Measurements from ENCODE around the gene SMAD7.

SMAD7 gene

GRCh38 chr18:48914581-48915251 is 36.0 kb downstream of the SMAD7 start:
- DNase-seq, result no peak

GRCh38 chr18:48913775-48914174 is 37.0 kb downstream of the SMAD7 start:
- no peak for DNase-seq

- no peak for DNase-seq
Observed at GRCh38 chr18:48913201-48913600, 37.6 kb downstream of the SMAD7 start.

- DNase-seq, result no peak
Observed at GRCh38 chr18:48910972-48911545, 39.7 kb downstream of the SMAD7 start.

- no peak for DNase-seq
Observed at GRCh38 chr18:48909721-48910120, 41.0 kb downstream of the SMAD7 start.

DNA sequence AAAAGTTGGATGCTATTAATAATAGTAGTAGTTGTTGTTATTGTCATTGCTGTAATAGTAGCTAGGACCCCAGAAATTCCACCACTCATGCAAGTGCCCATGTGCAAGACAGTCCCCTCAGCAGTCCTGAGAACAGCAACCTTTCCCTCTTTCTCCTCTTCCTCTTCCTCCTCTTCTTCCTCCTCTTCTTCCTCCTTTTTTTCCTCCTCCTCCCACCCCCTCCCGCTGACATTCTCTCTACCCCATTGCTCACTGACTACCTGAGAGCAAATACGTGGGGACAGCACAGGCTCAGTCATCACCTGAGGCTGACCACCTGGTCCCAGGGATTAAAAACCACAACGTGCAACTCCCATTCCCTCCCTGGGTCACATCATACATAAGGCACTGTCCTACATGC is 41.8 kb downstream of the SMAD7 start:
- DNase-seq, result no peak

DNA sequence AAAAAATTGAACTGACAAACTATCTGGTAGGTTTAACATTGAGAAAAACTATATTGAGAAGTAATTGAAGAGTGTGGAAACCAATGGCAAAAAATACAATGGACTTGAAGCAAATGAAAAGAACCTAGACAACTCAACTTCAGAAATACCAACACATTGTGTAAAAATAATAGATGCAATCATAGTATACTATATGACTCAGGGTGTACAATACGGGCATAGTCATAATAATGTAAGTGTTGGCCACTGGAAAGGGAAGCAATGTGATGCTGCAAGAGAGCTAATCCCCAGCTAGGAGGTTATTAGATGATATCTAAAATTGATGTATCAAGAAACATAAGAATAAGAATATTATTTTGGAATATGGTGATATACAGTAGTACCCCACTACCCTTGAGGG is 45.3 kb downstream of the SMAD7 start:
- DNase-seq, result peak; percentile 66 to 78

- no peak for DNase-seq
Observed at GRCh38 chr18:48904847-48905394, 45.8 kb downstream of the SMAD7 start.

GRCh38 chr18:48904091-48904490 is 46.7 kb downstream of the SMAD7 start:
- DNase-seq, result no peak

DNA sequence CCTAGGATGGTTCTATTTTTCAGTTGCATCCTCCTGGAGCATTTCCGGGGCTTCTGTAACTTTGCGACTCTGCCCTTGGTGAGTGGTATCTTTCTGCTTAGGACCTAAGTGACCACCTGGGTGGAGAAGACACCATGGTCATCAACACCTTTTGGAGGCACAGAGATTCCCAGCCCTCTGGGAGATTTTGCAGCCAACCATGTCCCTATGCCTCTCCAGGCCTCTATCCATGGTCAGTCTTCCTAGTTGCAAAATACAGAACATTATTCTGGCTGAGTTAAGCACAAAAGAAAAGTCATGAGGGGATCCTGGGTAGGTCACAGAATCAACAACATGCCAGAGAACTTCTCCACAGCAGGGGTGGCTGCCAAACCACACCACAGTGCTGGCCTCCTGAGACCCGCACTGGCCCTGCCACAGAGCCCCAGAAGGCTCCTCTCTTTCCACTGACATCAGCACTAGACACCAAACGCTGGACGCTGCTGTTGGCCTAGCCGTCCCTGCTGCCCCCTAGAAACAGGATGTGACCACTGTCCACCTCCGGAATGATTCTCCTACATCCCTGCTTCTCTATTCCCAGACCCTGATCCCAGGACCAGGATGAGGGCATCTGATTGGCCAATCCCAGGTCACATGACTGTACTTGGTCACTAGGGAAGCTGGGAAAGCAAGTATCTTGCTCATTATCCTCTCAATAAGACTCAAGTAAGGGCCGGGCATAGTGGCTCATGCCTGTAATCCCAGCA is 47.7 kb downstream of the SMAD7 start:
- peak; percentile 36 to 53 for DNase-seq

- DNase-seq, result peak; percentile 76 to 79
Observed at GRCh38 chr18:48902023-48902855, 48.5 kb downstream of the SMAD7 start.

DNA sequence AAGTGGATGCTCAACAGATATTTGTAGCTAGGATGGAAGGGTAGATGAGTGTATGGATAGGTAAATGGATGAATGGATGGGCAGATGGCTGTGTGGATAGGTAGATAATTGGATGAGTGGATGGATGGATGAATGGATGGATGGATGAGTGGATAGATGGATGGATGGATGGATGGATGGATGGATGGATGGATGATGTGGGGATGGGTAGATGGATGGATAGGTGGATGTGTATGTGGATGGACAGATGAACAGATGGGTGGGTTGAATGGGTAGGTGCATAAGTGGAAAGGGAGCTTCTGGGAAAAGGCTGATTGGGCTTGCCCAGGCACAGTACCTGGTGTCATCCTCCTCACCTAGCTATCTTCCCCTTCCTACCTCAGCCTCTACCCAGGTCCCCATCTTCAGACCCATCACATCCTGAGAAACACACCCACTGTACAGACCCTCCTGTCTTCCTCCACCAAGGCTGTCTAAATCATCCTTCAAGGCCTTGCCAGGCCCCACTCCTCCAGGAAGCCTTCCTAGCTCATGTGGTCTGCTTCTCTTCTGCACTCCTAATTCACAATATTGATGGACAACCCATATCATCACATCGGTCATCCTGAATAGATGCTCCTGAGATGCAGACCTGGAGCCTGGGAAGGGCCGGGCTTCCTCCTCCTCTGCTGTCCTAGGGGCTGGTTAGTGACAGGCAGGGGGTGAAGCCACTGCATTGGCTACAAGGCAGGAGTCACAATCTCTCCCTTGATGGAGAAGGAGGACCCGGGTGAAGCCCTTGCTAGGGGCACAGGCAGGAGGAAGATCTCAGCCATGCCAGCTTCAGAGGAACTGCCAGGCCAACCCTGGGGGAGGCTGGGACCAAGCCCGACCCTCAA is 49.4 kb downstream of the SMAD7 start:
- DNase-seq, result no peak

DNA sequence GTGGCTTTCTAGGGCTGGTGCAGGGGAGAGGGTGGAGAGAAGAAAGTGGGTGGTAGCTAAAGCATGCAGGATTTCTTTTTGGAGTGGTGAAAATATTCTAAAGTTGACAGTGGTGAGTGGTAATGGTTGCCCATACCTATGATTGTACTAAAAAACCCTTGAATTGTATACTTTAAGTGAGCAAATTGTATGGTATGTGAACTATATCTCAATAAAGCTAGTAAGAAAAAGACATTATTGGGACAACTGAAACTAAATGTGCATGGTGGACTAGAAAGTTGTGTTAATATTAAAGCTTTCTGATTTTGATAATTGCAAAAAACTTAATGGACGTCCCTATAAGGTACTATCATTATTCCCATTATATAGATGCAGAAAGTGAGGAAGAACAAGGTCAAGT is 50.3 kb downstream of the SMAD7 start:
- no peak for DNase-seq

GRCh38 chr18:48899558-48900174 is 51.1 kb downstream of the SMAD7 start:
- no peak for DNase-seq

GRCh38 chr18:48898521-48898920 is 52.2 kb downstream of the SMAD7 start:
- peak; percentile 36 to 37 for DNase-seq

GRCh38 chr18:48897531-48897930 is 53.2 kb downstream of the SMAD7 start:
- DNase-seq, result no peak

DNA sequence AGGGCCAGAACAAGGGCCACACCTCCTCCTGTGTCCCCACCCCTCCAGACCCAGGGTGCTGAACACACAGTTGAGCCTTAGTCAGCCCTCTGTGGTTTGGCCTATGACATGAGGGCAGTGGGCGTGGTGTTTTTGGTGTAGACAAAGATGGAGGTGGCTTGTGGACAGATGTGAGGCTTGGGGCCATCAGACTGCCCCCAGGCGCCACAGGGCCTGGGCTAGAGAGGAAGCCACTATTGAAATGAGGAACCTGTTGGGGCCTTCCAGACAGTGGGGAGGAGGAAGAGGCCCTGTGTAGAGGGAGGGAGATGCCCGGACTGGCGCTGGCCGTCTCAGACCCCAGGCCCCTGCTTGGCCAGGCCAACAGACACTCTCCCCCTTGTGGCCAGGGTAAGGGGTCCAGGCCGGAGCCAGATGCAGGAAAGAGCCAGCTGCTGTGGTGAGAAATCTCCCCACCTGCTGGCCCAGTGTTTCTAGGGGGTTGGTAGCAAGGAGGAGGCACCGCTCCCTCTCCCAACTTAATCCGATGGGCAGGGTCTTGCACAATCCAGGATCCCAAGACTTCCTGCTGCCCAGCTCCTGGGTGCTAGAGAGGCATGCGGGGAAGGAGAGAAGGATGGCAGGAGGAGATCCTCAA is 53.8 kb downstream of the SMAD7 start:
- DNase-seq, result peak; percentile 99

- no peak for DNase-seq
Observed at GRCh38 chr18:48896326-48896874, 54.4 kb downstream of the SMAD7 start.

- DNase-seq, result no peak
Observed at GRCh38 chr18:48894799-48895346, 55.9 kb downstream of the SMAD7 start.
